Upper lobe of right lung (tissue), 1 donor: ENCODE data around the gene CREM. TPM values are rescaled to one million over a fixed set of nuclear protein-coding genes. Genes with fewer than 3 reads are reported as not detected.

Experiments
- ATAC-seq: fragments of 200-7000 bp; cut with Tn5 transposase; one replicate; pipeline ENCODE4 v1.9.1; 2020; ENCODE audit warnings: mild to moderate bottlenecking, moderate library complexity
- DNase-seq: peaks from one replicate; pipeline ENCODE4 v3.0.0-alpha.2; 2020
- H3K27ac ChIP-seq: fragments of 200-600 bp; one replicate; pipeline ENCODE4 v1.8.0; 2022
- H3K27me3 ChIP-seq: fragments of 200-600 bp; one replicate; pipeline ENCODE4 v1.8.0; 2022; ENCODE audit warnings: mild to moderate bottlenecking
- H3K36me3 ChIP-seq: fragments of 200-600 bp; one replicate; pipeline ENCODE4 v1.8.0; 2022
- H3K4me1 ChIP-seq: fragments of 200-600 bp; one replicate; pipeline ENCODE4 v1.8.0; 2022
- H3K4me3 ChIP-seq: fragments of 200-600 bp; one replicate; pipeline ENCODE4 v1.8.0; 2022; ENCODE audit warnings: mild to moderate bottlenecking
- H3K9me3 ChIP-seq: fragments of 200-600 bp; one replicate; pipeline ENCODE4 v1.8.0; 2022
- intact Hi-C: fragments of 100-400 bp; cut with DNase I; formaldehyde crosslinking; loops from one replicate; pipeline ENCODE4 v1.11.0; 2022
- total RNA-seq: library from RNA; stranded (reverse); fragmentation: NEBNext Ultra II Directional; extraction: Animal tissue kit (Norgen Biotek cat#: 25700); gene quantifications from one replicate; pipeline ENCODE4 v1.2.1, GENCODE V29; 2021
- TF ChIP-seq, protein P1 (sequence below): fragments of 200-600 bp; IDR thresholded peaks from one replicate; pipeline ENCODE4 v1.8.0; 2022; ENCODE audit warnings: antibody characterized with exemption
- donor health status: DM: no; HTN: yes; CAD: no; lungs with severe emphysema.

The CREM gene
- total RNA-seq, 1 donor from 2014 or later = 24.3 TPM

DNA sequence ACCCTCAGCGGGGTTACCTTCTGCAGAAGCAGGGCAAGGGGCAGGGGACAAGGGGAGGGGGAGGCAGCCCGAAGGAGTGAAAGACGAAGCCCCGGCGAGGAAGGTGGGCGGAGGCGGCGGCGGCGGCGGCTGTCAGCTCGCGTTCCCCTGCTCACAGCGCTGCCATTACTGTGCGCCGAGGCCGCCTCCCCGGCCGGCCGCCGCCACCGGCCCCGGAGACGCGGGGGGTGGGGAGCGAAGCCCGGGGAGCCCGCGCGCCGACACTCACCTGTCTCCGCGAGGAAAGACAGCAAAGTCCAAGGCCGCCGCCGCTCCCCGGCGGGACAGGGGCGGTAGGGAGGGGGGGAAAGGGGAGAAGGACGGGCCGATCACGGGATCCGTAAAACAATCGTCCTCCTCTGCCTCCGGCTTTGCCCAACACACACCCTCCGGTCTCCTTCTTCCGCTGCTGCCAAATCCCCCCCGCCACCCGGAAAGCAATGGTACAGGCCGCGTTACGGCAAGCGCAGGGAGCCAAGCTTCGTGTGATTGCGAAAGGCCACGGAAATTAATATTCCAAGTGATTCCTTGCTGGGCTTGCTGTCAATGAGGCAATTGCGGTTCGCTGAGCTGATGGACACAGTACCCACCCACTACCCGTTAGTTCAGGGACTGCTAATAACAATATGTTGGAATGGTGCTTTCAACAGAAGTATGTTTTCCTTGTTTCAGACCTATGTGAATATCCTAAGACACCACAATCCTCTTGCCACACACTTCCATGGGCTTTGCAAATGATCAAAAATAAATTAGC lies 36.3 kb upstream of the CREM start, which contains the start of gene CUL2:
Gene CUL2 (minus strand): TSS at position 180 of the 793 bp plus-strand sequence. CDS start 19,024 bp downstream, outside the sequence.
- H3K27ac ChIP-seq = peak within 1 kb of the TSS; percentile 95
- H3K36me3 ChIP-seq = no peaks in the 10 kb centered on the region
- no peaks in the 10 kb centered on the region for H3K27me3 ChIP-seq
- TF ChIP-seq, protein P1, sequence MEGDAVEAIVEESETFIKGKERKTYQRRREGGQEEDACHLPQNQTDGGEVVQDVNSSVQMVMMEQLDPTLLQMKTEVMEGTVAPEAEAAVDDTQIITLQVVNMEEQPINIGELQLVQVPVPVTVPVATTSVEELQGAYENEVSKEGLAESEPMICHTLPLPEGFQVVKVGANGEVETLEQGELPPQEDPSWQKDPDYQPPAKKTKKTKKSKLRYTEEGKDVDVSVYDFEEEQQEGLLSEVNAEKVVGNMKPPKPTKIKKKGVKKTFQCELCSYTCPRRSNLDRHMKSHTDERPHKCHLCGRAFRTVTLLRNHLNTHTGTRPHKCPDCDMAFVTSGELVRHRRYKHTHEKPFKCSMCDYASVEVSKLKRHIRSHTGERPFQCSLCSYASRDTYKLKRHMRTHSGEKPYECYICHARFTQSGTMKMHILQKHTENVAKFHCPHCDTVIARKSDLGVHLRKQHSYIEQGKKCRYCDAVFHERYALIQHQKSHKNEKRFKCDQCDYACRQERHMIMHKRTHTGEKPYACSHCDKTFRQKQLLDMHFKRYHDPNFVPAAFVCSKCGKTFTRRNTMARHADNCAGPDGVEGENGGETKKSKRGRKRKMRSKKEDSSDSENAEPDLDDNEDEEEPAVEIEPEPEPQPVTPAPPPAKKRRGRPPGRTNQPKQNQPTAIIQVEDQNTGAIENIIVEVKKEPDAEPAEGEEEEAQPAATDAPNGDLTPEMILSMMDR = no peak
- intact Hi-C loops = no loop called here
- peaks cover 28% of the 10 kb centered on the region for H3K4me1 ChIP-seq
- DNase-seq = peak; percentile 96
- ATAC-seq = peak; percentile 97
- H3K9me3 ChIP-seq = no peaks in the 10 kb centered on the region
- H3K4me3 ChIP-seq = peak within 1 kb of the TSS; percentile 75

DNA sequence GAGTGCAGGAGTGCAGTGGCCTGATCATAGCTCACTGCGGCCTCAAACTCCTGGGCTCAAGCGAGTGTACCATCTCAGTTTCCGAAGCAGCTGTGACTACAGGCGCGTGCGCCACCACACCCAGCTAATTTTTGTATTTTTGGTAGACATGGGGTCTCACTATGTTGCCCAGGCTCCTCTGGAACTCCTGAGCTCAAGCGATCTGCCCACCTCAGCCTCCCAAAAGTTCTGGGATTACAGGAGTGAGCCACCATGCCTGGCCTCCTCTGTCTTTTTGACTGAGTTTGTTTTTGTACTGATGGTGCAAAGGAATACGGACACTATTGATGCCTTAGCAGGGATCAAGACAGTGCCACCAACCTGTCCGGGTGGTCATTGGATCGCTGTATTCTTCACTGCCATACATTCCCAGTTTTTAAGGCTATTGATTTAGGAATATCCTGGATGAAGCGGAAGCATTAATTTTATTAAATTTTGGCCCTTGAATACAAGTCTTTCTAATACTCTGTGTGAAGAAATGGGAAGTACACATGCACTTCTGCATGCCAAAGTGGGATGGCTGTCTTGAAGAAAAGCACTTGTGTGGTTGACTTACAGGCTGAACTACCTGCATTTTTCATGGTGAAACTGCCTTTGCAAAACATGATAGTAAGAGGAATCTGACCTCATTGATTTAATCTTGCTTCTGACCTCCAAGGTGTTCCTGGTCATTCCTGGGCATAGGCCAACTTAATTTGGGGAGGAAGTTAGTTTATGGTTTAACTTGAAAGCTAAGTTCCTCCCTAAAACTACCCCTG lies 34.5 kb upstream of the CREM start:
- intact Hi-C loops = no loop called here
- no peaks in the 10 kb centered on the region for H3K36me3 ChIP-seq
- H3K27ac ChIP-seq = no peak overlapping the region
- TF ChIP-seq, protein P1 = no peak
- ATAC-seq (no peak), DNase-seq (no peak)
- no peaks in the 10 kb centered on the region for H3K27me3 ChIP-seq
- H3K4me3 ChIP-seq = no peak overlapping the region
- H3K9me3 ChIP-seq = no peaks in the 10 kb centered on the region
- H3K4me1 ChIP-seq = peaks cover 25% of the 10 kb centered on the region

DNA sequence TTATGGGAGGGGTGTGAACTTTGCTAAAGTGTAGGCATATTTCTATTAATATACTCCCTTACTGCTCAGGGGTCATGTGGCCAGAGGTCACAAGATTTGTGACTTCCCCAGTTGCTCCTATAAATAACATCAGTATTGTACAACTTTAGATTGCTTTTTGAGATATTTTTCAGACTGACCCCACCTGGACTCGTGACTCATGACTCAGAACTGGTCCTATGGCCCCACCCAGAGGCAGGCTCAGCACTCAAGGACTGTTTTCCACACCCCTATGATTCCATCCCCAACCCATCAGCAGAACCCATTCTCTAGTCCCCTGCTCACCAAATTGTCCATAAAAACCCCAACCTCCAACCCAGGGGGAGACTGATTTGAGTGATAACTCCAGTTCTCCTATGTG lies 33.8 kb upstream of the CREM start:
- no peaks in the 10 kb centered on the region for H3K9me3 ChIP-seq
- no peaks in the 10 kb centered on the region for H3K36me3 ChIP-seq
- H3K27ac ChIP-seq = no peak overlapping the region
- intact Hi-C loops = no loop called here
- H3K27me3 ChIP-seq = no peaks in the 10 kb centered on the region
- DNase-seq (no peak), ATAC-seq (peak; percentile 19)
- H3K4me1 ChIP-seq = peaks cover 18% of the 10 kb centered on the region
- no peak overlapping the region for H3K4me3 ChIP-seq
- TF ChIP-seq, protein P1 = no peak

DNA sequence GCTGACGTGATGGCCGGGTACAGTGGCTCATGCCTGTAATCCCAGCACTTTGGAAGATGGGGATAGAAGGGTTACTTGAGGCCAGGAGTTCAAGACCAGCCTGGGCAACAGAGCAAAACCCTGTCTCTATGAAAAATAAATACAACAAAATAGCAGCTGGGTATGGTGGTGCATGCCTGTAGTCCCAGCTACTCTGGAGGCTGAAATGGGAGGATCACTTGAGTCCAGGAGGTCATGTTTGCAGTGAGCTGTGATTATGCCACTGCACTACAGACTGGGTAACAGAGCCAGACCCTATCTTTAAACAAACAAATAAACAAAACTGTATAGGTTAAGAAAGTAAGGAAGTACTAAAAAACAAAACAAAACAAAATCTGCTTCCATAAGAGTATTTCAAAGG lies 30.3 kb upstream of the CREM start:
- DNase-seq = no peak
- ATAC-seq = no peak
- no peaks in the 10 kb centered on the region for H3K9me3 ChIP-seq
- H3K27me3 ChIP-seq = no peaks in the 10 kb centered on the region
- no peak overlapping the region for H3K27ac ChIP-seq
- TF ChIP-seq, protein P1 = no peak
- H3K36me3 ChIP-seq = no peaks in the 10 kb centered on the region
- no peak overlapping the region for H3K4me3 ChIP-seq
- H3K4me1 ChIP-seq = no peaks in the 10 kb centered on the region
- intact Hi-C loops = no loop called here

DNA sequence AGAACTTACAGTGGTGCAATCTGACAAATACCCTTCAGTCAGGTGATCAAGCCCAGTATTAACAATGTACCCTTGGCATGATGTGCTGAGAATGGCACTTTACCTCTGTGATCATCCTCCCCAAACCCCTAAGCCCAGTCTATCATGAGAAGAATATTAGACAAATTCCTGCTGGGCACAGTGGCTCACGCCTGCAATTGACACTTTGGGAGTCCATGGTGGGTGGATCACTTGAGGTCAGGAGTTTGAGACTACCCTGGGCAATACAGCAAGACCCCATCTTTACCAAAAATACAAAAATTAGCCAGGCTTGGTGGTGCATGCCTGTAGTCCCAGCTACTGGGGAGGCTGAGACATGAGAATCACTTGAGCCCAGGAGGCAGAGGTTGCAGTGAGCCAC lies 29.1 kb upstream of the CREM start:
- intact Hi-C loops = no loop called here
- TF ChIP-seq, protein P1 = no peak
- Histone ChIP-seq H3K4me3 (no peak overlapping the region), H3K27me3 (no peaks in the 10 kb centered on the region), H3K36me3 (no peaks in the 10 kb centered on the region), H3K9me3 (no peaks in the 10 kb centered on the region), H3K4me1 (no peaks in the 10 kb centered on the region), H3K27ac (no peak overlapping the region)
- no peak for ATAC-seq
- DNase-seq = no peak
